ENCODE measurements around the gene MT1X. TPM values are rescaled to one million over a fixed set of nuclear protein-coding genes. Genes with fewer than 3 reads are reported as not detected.

Gene MT1X
- total RNA-seq, 1 donor: 28.8 TPM

DNA sequence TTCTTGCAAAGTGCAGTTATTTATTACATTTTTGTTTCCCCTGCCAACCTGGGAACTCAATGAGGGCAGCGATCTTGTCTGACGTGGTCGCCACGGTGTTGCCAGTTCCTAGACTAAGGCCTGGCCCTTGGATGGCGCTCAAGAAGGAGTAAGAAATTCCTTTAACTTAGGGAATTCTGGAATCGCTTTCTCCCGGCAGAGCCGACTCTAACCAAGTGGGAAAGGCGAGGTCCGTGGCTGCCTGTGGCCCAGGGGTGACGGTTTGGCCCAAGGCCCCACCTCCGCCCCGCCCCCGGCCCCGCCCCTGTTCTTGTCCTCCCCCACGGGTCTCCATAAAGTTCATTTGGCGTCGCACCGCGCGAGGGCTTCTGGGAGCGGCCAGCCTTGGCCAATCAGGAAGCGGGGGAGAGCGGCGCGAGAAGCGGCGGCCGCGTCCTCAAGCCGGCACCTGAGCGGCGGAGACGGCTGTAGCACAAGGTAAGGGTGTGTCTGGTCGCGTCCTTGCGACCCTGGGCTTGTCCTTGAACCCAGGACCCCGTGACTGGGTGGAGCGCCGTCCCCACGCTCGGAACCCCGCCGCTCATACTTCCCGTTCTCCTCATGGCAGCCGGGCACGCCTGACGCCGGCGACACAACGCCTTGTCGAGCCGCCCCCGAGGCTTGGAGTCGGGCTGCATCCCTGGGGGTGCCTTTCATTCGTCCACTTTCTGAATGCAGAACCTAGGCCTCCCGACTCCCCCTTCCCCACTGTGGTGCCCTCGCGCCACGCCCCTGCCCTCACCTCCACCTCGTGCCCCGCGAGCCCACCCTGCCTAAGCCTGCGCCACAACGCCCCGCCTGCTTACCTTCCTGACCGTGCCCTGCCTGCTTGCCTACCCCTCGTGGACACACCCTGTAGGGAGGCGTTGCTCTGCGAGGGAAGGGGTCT, 47.7 kb downstream of the MT1X start, which contains the start of gene NUP93:
Gene NUP93 (plus strand): TSS at position 395 of the 928 bp plus-strand sequence. CDS start 18,119 bp downstream, outside the sequence.
- Histone ChIP-seq H3K27me3 (ENCODE audit: insufficient read depth, low read length) (no peaks in the 10 kb centered on the region), H3K4me3 (ENCODE audit: low read length) (peak within 1 kb of the TSS; percentile 74), H3K4me1 (ENCODE audit: insufficient read depth, low read length) (peaks cover 21% of the 10 kb centered on the region)

DNA sequence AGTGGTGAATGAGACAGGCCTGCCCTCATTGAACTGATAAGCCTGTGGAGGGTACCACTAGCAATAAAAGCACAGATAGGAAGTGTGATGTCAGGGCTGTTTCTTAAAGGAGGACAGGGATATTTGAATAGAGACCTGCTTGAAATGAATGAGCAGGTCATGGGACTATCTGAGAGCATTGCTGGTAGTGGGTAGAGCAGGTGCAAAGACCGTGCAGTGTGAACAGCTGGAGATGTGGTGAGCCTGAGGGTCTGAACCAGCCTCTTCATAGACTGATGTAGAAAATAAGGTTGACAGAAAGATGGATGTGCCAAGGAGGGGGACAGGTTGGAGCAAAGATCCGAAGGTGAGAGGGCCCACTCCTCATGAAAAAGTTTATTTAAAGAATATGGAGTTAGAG, 50.1 kb downstream of the MT1X start:
- no peaks in the 10 kb centered on the region for H3K27me3 ChIP-seq (ENCODE audit: insufficient read depth, low read length)
- H3K9me3 ChIP-seq (ENCODE audit: low read depth, low read length): no peaks in the 10 kb centered on the region
- H3K4me1 ChIP-seq (ENCODE audit: insufficient read depth, low read length): peaks cover 33% of the 10 kb centered on the region
- H3K4me3 ChIP-seq (ENCODE audit: low read length): no peak overlapping the region

More for the DNA sequence above, 47.7 kb downstream of the MT1X start, which contains the start of gene NUP93:
- H3K9me3 ChIP-seq (ENCODE audit: low read depth, low read length): no peaks in the 10 kb centered on the region

DNA sequence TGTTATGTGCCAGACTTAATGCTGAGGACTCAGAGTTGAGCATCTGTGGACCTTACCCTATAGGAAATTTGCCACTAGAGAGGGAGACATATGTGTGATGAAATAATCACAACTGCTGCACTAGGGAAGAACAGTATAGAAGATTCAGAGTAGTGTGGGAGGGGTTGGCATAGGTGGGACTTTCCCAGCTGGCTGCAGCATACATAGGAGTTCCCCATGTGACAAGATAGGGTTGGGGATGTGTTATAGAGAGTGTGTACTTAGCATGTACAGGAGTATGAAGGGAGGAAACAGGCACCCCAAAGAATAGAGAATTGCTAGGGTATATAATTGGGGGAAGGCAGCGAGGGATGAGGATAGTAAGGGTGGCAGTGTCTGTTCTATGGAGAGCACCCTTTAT, 50.6 kb downstream of the MT1X start:
- Histone ChIP-seq H3K9me3 (ENCODE audit: low read depth, low read length) (no peaks in the 10 kb centered on the region), H3K4me1 (ENCODE audit: insufficient read depth, low read length) (peaks cover 33% of the 10 kb centered on the region), H3K27me3 (ENCODE audit: insufficient read depth, low read length) (no peaks in the 10 kb centered on the region), H3K4me3 (ENCODE audit: low read length) (no peak overlapping the region)

Other genes starting within 250 kb of the MT1X start
- 67.6 TPM for gene NUDT21, start 231.1 kb upstream of the MT1X start, total RNA-seq
- 20.6 TPM for gene OGFOD1, start 230.9 kb upstream of the MT1X start, total RNA-seq
- 36.7 TPM for gene BBS2, start 162.4 kb upstream of the MT1X start, total RNA-seq
- gene MT4, start 117.4 kb upstream of the MT1X start, total RNA-seq: not detected
- 0.31 TPM for gene MT3, start 92.9 kb upstream of the MT1X start, total RNA-seq
- 10.9 TPM for gene MT2A, start 73.9 kb upstream of the MT1X start, total RNA-seq
- 1.7 TPM for gene MT1E, start 56.7 kb upstream of the MT1X start, total RNA-seq
- not detected for gene MT1M, start 49.8 kb upstream of the MT1X start, total RNA-seq
- gene MT1A, start 43.8 kb upstream of the MT1X start, total RNA-seq: not detected
- not detected for gene MT1B, start 30.6 kb upstream of the MT1X start, total RNA-seq
- gene MT1F, start 24.5 kb upstream of the MT1X start, total RNA-seq: 3.3 TPM
- gene MT1G, start 14.4 kb upstream of the MT1X start, total RNA-seq: not detected
- gene MT1H, start 12.7 kb upstream of the MT1X start, total RNA-seq: not detected
- 51.1 TPM for gene NUP93, start 47.7 kb downstream of the MT1X start, total RNA-seq
- 0.10 TPM for gene SLC12A3, start 182.7 kb downstream of the MT1X start, total RNA-seq
- 211 TPM for gene HERPUD1, start 249.7 kb downstream of the MT1X start, total RNA-seq

Data from mononuclear cell (primary cell).